ENCODE data around the gene DHRS12. TPM values are rescaled to one million over a fixed set of nuclear protein-coding genes. Genes with fewer than 3 reads are reported as not detected.

The DHRS12 gene
- total RNA-seq, result 10 to 100 TPM in 2 of 4 donors, 1 to 10 TPM in 2; 3.5 to 25.8 (median 10.8) TPM

GRCh38 chr13:51803422-51804294 is at the start of gene DHRS12:
Gene DHRS12, minus strand, starts transcription at chr13:51804163. Its CDS starts 4,504 bp downstream, at chr13:51799659.
- Histone ChIP-seq H3K4me1 (peaks cover 58% of the 10 kb centered on the region), H3K27me3 (no peaks in the 10 kb centered on the region), H3K4me3 (peak within 1 kb of the TSS; percentile 76), H3K27ac (peak within 1 kb of the TSS; percentile 99), H3K36me3 (no peaks in the 10 kb centered on the region), H3K9me3 (no peaks in the 10 kb centered on the region)
- WGBS, result 0% methylated on average over 27 of the region's 91 CpGs
- peak in 1 of 2 donors; percentile 91 for TF ChIP-seq POLR2A (IDR thresholded peaks at IDR 0.05)
- TF ChIP-seq POLR2AphosphoS5 (IDR thresholded peaks at IDR 0.05), result peak in 2 of 3 donors; percentile 60 to 69
- no peak for TF ChIP-seq CTCF (IDR thresholded peaks at IDR 0.05)
- TF ChIP-seq EP300 (IDR thresholded peaks at IDR 0.05), result no peak
- DNase-seq (ENCODE audit: low spot score in 2 of 2), result peak; percentile 95 to 97

- WGBS, result 71% methylated on average over 21 of the region's 21 CpGs
Measured at GRCh38 chr13:51849145-51850101, 45.5 kb upstream of the DHRS12 start.

GRCh38 chr13:51848674-51849073 is 44.7 kb upstream of the DHRS12 start:
- Histone ChIP-seq H3K9me3 (no peaks in the 10 kb centered on the region), H3K27me3 (peaks cover 3% of the 10 kb centered on the region), H3K4me3 (no peak overlapping the region), H3K4me1 (no peaks in the 10 kb centered on the region), H3K36me3 (no peaks in the 10 kb centered on the region), H3K27ac (no peak overlapping the region)
- no peak for DNase-seq (ENCODE audit: low spot score in 2 of 2)
- 23% methylated on average over 4 of the region's 4 CpGs for WGBS
- TF ChIP-seq CTCF (IDR thresholded peaks at IDR 0.05) (no peak), POLR2AphosphoS5 (IDR thresholded peaks at IDR 0.05) (no peak), POLR2A (IDR thresholded peaks at IDR 0.05) (no peak), EP300 (IDR thresholded peaks at IDR 0.05) (no peak)

More at GRCh38 chr13:51849145-51850101, 45.5 kb upstream of the DHRS12 start:
- no peaks in the 10 kb centered on the region for H3K9me3 ChIP-seq
- no peaks in the 10 kb centered on the region for H3K4me1 ChIP-seq
- TF ChIP-seq POLR2A (IDR thresholded peaks at IDR 0.05) (no peak), CTCF (IDR thresholded peaks at IDR 0.05) (no peak), EP300 (IDR thresholded peaks at IDR 0.05) (no peak), POLR2AphosphoS5 (IDR thresholded peaks at IDR 0.05) (no peak)
- H3K27ac ChIP-seq, result no peak overlapping the region
- no peaks in the 10 kb centered on the region for H3K36me3 ChIP-seq
- no peak for DNase-seq (ENCODE audit: low spot score in 2 of 2)
- H3K27me3 ChIP-seq, result peaks cover 2% of the 10 kb centered on the region
- no peak overlapping the region for H3K4me3 ChIP-seq

- WGBS, result 84% methylated on average over 1 of the region's 1 CpG
- no peaks in the 10 kb centered on the region for H3K4me1 ChIP-seq
- no peaks in the 10 kb centered on the region for H3K36me3 ChIP-seq
- no peaks in the 10 kb centered on the region for H3K9me3 ChIP-seq
- H3K27me3 ChIP-seq, result peaks cover 3% of the 10 kb centered on the region
- DNase-seq (ENCODE audit: low spot score in 2 of 2), result no peak
- no peak for TF ChIP-seq POLR2A (IDR thresholded peaks at IDR 0.05)
- no peak for TF ChIP-seq POLR2AphosphoS5 (IDR thresholded peaks at IDR 0.05)
- TF ChIP-seq CTCF (IDR thresholded peaks at IDR 0.05), result no peak
- no peak for TF ChIP-seq EP300 (IDR thresholded peaks at IDR 0.05)
- no peak overlapping the region for H3K4me3 ChIP-seq
- H3K27ac ChIP-seq, result no peak overlapping the region
Measured at GRCh38 chr13:51846756-51847155, 42.8 kb upstream of the DHRS12 start.

Data from suprapubic skin (tissue), 4 donors.